ENCODE data around the gene MKS1. TPM values are rescaled to one million over a fixed set of nuclear protein-coding genes. Genes with fewer than 3 reads are reported as not detected.

The MKS1 gene
- total and polyA plus RNA-seq, 2 experiments from 2014 or later: 14.0 to 17.4 TPM

- no peaks in the 10 kb centered on the region for H3K79me2 ChIP-seq (replicated peaks; ENCODE audit: insufficient read depth)
- 0 out of 2 replicates have a peak, but pooled peaks cover 3% of the 10 kb centered on the region for H3F3A ChIP-seq (replicated peaks; ENCODE audit: low read depth)
- no peak for ATAC-seq
- TF ChIP-seq ZNF331 (CRISPR knock-in tag; IDR thresholded peaks at IDR 0.05; ENCODE audit: low read depth): no peak
- peak in 1 of 2 experiments; percentile 12; a peak in 1 of 4 replicates for TF ChIP-seq CTCF (conservative IDR thresholded peaks at IDR 0.05; ENCODE audit: low read depth in 2 of 2)
- TF ChIP-seq EZH2phosphoT487 (IDR thresholded peaks at IDR 0.05; ENCODE audit: unreplicated experiment): no peak
- Mint-ChIP-seq H3K4me1 (peaks cover 4% of the 10 kb centered on the region; the same call in 2 of the 3 replicates), H3K36me3 (ENCODE audit: low read depth) (peaks cover 17% of the 10 kb centered on the region), H3K9me3 (no peaks in the 10 kb centered on the region), H3K4me3 (no peak overlapping the region), H3K27me3 (ENCODE audit: insufficient read depth, low read depth, poor library complexity) (peaks cover 7% of the 10 kb centered on the region), H3K27ac (no peak overlapping the region)
- no peaks in the 10 kb centered on the region for H3K27me3 ChIP-seq (ENCODE audit: insufficient read depth)
- no peaks in the 10 kb centered on the region for H3K36me3 ChIP-seq (ENCODE audit: insufficient read depth)
- DNase-seq (ENCODE audit: low spot score): no peak
- H3K4me1 ChIP-seq (ENCODE audit: insufficient read depth): peaks cover 8% of the 10 kb centered on the region
- H3K4me3 ChIP-seq: no peak overlapping the region
- no peaks in the 10 kb centered on the region for H4K20me1 ChIP-seq (replicated peaks; ENCODE audit: insufficient read depth)
- H3K9me2 ChIP-seq (ENCODE audit: insufficient read depth): no peaks in the 10 kb centered on the region
- no peak overlapping the region for H3K4me2 ChIP-seq
- H3K27ac ChIP-seq (ENCODE audit: low read depth): no peak overlapping the region
- H2AFZ ChIP-seq: no peak overlapping the region
Observed at GRCh38 chr17:58215685-58216084, 3.4 kb downstream of the MKS1 start.

- Histone ChIP-seq H4K20me1 (replicated peaks; ENCODE audit: insufficient read depth) (no peaks in the 10 kb centered on the region; the same call in 1 of the 2 replicates), H3K36me3 (ENCODE audit: insufficient read depth) (no peaks in the 10 kb centered on the region), H2AFZ (no peak overlapping the region), H3K9me2 (ENCODE audit: insufficient read depth) (no peaks in the 10 kb centered on the region), H3K27ac (ENCODE audit: low read depth) (no peak overlapping the region), H3K27me3 (ENCODE audit: insufficient read depth) (no peaks in the 10 kb centered on the region), H3K4me3 (no peak overlapping the region), H3K4me1 (ENCODE audit: insufficient read depth) (no peaks in the 10 kb centered on the region), H3K79me2 (replicated peaks; ENCODE audit: insufficient read depth) (no peaks in the 10 kb centered on the region), H3K4me2 (no peak overlapping the region), H3F3A (replicated peaks; ENCODE audit: low read depth) (no peaks in the 10 kb centered on the region)
- Mint-ChIP-seq H3K4me1 (no peaks in the 10 kb centered on the region), H3K4me3 (no peak overlapping the region), H3K27ac (no peak overlapping the region), H3K36me3 (ENCODE audit: low read depth) (peaks cover 25% of the 10 kb centered on the region), H3K9me3 (no peaks in the 10 kb centered on the region), H3K27me3 (ENCODE audit: insufficient read depth, low read depth, poor library complexity) (peaks cover 3% of the 10 kb centered on the region)
- DNase-seq (ENCODE audit: low spot score) (peak; percentile 28), ATAC-seq (peak; percentile 43)
- peak; percentile 52 to 60 for TF ChIP-seq CTCF (conservative IDR thresholded peaks at IDR 0.05; ENCODE audit: low read depth in 2 of 2)
- no peak for TF ChIP-seq EZH2phosphoT487 (IDR thresholded peaks at IDR 0.05; ENCODE audit: unreplicated experiment)
Observed at GRCh38 chr17:58210922-58211321, 8.1 kb downstream of the MKS1 start.

- no peaks in the 10 kb centered on the region for H3K36me3 ChIP-seq (ENCODE audit: insufficient read depth)
- no peak overlapping the region for H3K27ac Mint-ChIP-seq
Observed at GRCh38 chr17:58208344-58208743, 10.7 kb downstream of the MKS1 start.

More at GRCh38 chr17:58208344-58208743, 10.7 kb downstream of the MKS1 start:
- no peaks in the 10 kb centered on the region for H3K4me1 Mint-ChIP-seq
- TF ChIP-seq ETS1 (IDR thresholded peaks at IDR 0.05) (no peak), CREB1 (CRISPR knock-in tag; IDR thresholded peaks at IDR 0.05; ENCODE audit: low read depth) (no peak), REST (IDR thresholded peaks at IDR 0.05; ENCODE audit: unreplicated experiment) (no peak), EZH2 (IDR thresholded peaks at IDR 0.05; ENCODE audit: low read depth, unreplicated experiment) (no peak), ZNF331 (CRISPR knock-in tag; IDR thresholded peaks at IDR 0.05; ENCODE audit: low read depth) (no peak)
- Histone ChIP-seq H3K4me2 (no peak overlapping the region), H2AFZ (no peak overlapping the region), H3K9me2 (ENCODE audit: insufficient read depth) (no peaks in the 10 kb centered on the region), H3K4me1 (ENCODE audit: insufficient read depth) (no peaks in the 10 kb centered on the region), H3K79me2 (replicated peaks; ENCODE audit: insufficient read depth) (no peaks in the 10 kb centered on the region), H4K20me1 (replicated peaks; ENCODE audit: insufficient read depth) (no peaks in the 10 kb centered on the region; the same call in 1 of the 2 replicates), H3F3A (replicated peaks; ENCODE audit: low read depth) (no peaks in the 10 kb centered on the region), H3K27ac (ENCODE audit: low read depth) (no peak overlapping the region), H3K4me3 (no peak overlapping the region), H3K27me3 (ENCODE audit: insufficient read depth) (no peaks in the 10 kb centered on the region)
- H3K4me3 Mint-ChIP-seq: no peak overlapping the region
- DNase-seq (ENCODE audit: low spot score): no peak
- no peaks in the 10 kb centered on the region for H3K9me3 Mint-ChIP-seq
- peaks cover 2% of the 10 kb centered on the region for H3K27me3 Mint-ChIP-seq (ENCODE audit: insufficient read depth, low read depth, poor library complexity)
- peaks cover 19% of the 10 kb centered on the region for H3K36me3 Mint-ChIP-seq (ENCODE audit: low read depth)
- no peak for ATAC-seq

Data from GM23338 (cell line).